ENCODE results near the gene NTSR1. TPM values are rescaled to one million over a fixed set of nuclear protein-coding genes. Genes with fewer than 3 reads are reported as not detected.

The NTSR1 gene
- total RNA-seq, 4 donors from 2014 or later, result 0.06 to 0.09 TPM; not detected in 2

GRCh38 chr20:62758226-62758912 lies 49.7 kb downstream of the NTSR1 start:
- Histone ChIP-seq H3K4me3 (no peak overlapping the region), H3K27ac (no peak overlapping the region), H3K36me3 (no peaks in the 10 kb centered on the region), H3K4me1 (peaks cover 0 to 30% (median 3%) of the 10 kb centered on the region in 3 donors), H3K9me3 (no peaks in the 10 kb centered on the region), H3K27me3 (peaks cover 0 to 86% (median 0%) of the 10 kb centered on the region in 4 donors)
- DNase-seq, result no peak
- intact Hi-C loops (cut with DNase I), result no loop called here
- TF ChIP-seq POLR2A (IDR thresholded peaks at IDR 0.05) (no peak), CTCF (IDR thresholded peaks at IDR 0.05) (no peak)
- 68 to 70% methylated on average over 6 to 10 of the region's 16 CpGs for WGBS, 2 donors

GRCh38 chr20:62759981-62760431 lies 51.4 kb downstream of the NTSR1 start:
- Histone ChIP-seq H3K36me3 (no peaks in the 10 kb centered on the region), H3K4me1 (peaks cover 0 to 21% (median 3%) of the 10 kb centered on the region in 3 donors), H3K27me3 (peaks cover 0 to 88% (median 0%) of the 10 kb centered on the region in 4 donors), H3K27ac (no peak overlapping the region), H3K4me3 (no peak overlapping the region), H3K9me3 (no peaks in the 10 kb centered on the region)
- WGBS, 2 donors, result 91 to 95% methylated on average over 4 to 7 of the region's 20 CpGs
- TF ChIP-seq POLR2A (IDR thresholded peaks at IDR 0.05) (no peak), CTCF (IDR thresholded peaks at IDR 0.05) (no peak)
- no peak for DNase-seq
- intact Hi-C loops (cut with DNase I), result no loop called here

- TF ChIP-seq POLR2A (IDR thresholded peaks at IDR 0.05), result no peak
- no peak for TF ChIP-seq CTCF (IDR thresholded peaks at IDR 0.05)
- Histone ChIP-seq H3K27me3 (peaks cover 0 to 92% (median 0%) of the 10 kb centered on the region in 4 donors), H3K36me3 (no peaks in the 10 kb centered on the region), H3K4me1 (peaks cover 0 to 21% (median 3%) of the 10 kb centered on the region in 3 donors), H3K27ac (no peak overlapping the region), H3K9me3 (no peaks in the 10 kb centered on the region), H3K4me3 (no peak overlapping the region)
- intact Hi-C loops (cut with DNase I), result no loop called here
- no peak for DNase-seq
- 66 to 85% methylated on average over 7 of the region's 11 CpGs for WGBS, 2 donors
Observed at GRCh38 chr20:62760471-62760855, 51.8 kb downstream of the NTSR1 start.

- H3K4me3 ChIP-seq, result no peak overlapping the region
- DNase-seq, result no peak
- no peaks in the 10 kb centered on the region for H3K9me3 ChIP-seq
- peaks cover 0 to 19% (median 3%) of the 10 kb centered on the region in 3 donors for H3K4me1 ChIP-seq
- H3K27ac ChIP-seq, result no peak overlapping the region
- H3K27me3 ChIP-seq, result peaks cover 0 to 94% (median 0%) of the 10 kb centered on the region in 4 donors
- intact Hi-C loops (cut with DNase I), result no loop called here
- WGBS, 2 donors, result 57 to 71% methylated on average over 3 to 7 of the region's 26 CpGs
- no peaks in the 10 kb centered on the region for H3K36me3 ChIP-seq
- TF ChIP-seq CTCF (IDR thresholded peaks at IDR 0.05) (no peak), POLR2A (IDR thresholded peaks at IDR 0.05) (no peak)
Observed at GRCh38 chr20:62760856-62761758, 52.5 kb downstream of the NTSR1 start.

- 82 to 94% methylated on average over 3 to 4 of the region's 6 CpGs for WGBS, 2 donors
- no peak for DNase-seq
Observed at GRCh38 chr20:62761759-62762131, 53.1 kb downstream of the NTSR1 start.

More at GRCh38 chr20:62761759-62762131, 53.1 kb downstream of the NTSR1 start:
- H3K4me1 ChIP-seq, result peaks cover 0 to 12% (median 3%) of the 10 kb centered on the region in 3 donors
- intact Hi-C loops (cut with DNase I), result no loop called here
- peaks cover 0 to 94% (median 0%) of the 10 kb centered on the region in 4 donors for H3K27me3 ChIP-seq
- H3K27ac ChIP-seq, result no peak overlapping the region
- no peak overlapping the region for H3K4me3 ChIP-seq
- TF ChIP-seq POLR2A (IDR thresholded peaks at IDR 0.05) (no peak), CTCF (IDR thresholded peaks at IDR 0.05) (no peak)
- no peaks in the 10 kb centered on the region for H3K9me3 ChIP-seq
- no peaks in the 10 kb centered on the region for H3K36me3 ChIP-seq
